NT2/D1 (cell line): Measurements from ENCODE around the gene ADAMTS2.

ENCODE experiments used
- YY1 ChIP-seq: IDR thresholded peaks from 2 replicates; pipeline ENCODE4 v1.6.1; 2011; ENCODE audit not compliant: insufficient read length, insufficient read depth
- ZNF274 ChIP-seq: IDR thresholded peaks from 2 replicates; pipeline ENCODE4 v1.6.1; 2011; ENCODE audit warnings: mild to moderate bottlenecking, low read depth, low read length

GRCh38 chr5:179223961-179224360 is 121.3 kb downstream of the ADAMTS2 start:
- no peak for TF ChIP-seq YY1
- TF ChIP-seq ZNF274, result no peak
